HG02759 (cell line): ENCODE measurements around the gene RILPL1.
"Not testable (repeated sequence)": the region's sequence is repeated elsewhere in the genome, so short reads cannot be mapped to it uniquely, and the experiment has no call there.

ENCODE experiments used
- ATAC-seq: cut with Tn5 transposase; IDR thresholded peaks from one replicate; pipeline ENCODE4 v1.9.1; 2021; ENCODE audit warnings: mild to moderate bottlenecking, moderate library complexity; ENCODE audit not compliant: unreplicated experiment

The RILPL1 gene

GRCh38 chr12:123531091-123531490, 2.4 kb downstream of the RILPL1 start:
- no peak for ATAC-seq

- ATAC-seq = no peak
Observed at GRCh38 chr12:123530668-123531067, 2.9 kb downstream of the RILPL1 start.

GRCh38 chr12:123529686-123530085, 3.8 kb downstream of the RILPL1 start:
- no peak for ATAC-seq

DNA sequence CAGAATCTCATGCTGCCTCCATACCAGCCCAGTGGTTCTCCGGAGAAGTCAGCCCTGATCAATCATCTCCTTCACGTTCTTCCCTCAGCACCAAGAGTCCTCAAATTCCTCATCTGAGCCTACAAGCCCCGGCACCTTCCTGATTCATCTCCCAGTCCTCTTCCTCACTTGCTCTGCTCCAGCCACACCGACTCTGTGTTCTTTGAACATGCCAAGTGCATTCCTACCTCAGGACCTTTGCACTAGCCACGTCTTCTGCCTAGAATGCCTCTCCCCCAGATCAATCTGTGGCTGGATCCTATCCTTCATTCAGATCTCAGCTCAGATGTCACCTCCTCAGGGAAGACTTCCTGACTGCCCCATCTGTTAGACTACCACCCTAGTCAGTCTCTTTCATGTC, 4.7 kb downstream of the RILPL1 start:
- no peak for ATAC-seq

GRCh38 chr12:123526542-123527080, 6.9 kb downstream of the RILPL1 start:
- ATAC-seq = no peak

GRCh38 chr12:123524378-123524777, 9.1 kb downstream of the RILPL1 start:
- ATAC-seq = no peak

GRCh38 chr12:123523518-123523917, 10.0 kb downstream of the RILPL1 start:
- no peak for ATAC-seq

DNA sequence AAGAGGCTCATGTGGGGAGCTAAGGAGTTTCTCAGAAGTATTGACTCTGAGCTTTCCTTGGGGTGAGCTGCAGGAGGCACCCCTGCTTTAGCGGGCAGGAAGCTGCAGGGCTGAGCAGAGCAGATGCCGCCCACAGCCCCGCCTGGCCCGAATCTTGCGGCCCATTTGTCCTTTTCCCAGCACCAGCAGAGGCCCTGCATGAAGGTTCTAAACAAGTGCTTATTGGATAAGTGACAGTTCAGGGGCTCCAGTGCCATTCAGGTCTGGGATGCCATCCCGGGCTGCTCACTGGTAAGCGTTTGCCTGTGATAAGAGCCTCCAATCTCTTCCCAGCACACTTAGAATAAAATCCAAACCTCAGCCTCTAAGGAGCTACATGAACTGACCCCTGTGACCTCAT, 11.4 kb downstream of the RILPL1 start:
- ATAC-seq = no peak

- no peak for ATAC-seq
Observed at GRCh38 chr12:123520567-123521474, 12.7 kb downstream of the RILPL1 start.

DNA sequence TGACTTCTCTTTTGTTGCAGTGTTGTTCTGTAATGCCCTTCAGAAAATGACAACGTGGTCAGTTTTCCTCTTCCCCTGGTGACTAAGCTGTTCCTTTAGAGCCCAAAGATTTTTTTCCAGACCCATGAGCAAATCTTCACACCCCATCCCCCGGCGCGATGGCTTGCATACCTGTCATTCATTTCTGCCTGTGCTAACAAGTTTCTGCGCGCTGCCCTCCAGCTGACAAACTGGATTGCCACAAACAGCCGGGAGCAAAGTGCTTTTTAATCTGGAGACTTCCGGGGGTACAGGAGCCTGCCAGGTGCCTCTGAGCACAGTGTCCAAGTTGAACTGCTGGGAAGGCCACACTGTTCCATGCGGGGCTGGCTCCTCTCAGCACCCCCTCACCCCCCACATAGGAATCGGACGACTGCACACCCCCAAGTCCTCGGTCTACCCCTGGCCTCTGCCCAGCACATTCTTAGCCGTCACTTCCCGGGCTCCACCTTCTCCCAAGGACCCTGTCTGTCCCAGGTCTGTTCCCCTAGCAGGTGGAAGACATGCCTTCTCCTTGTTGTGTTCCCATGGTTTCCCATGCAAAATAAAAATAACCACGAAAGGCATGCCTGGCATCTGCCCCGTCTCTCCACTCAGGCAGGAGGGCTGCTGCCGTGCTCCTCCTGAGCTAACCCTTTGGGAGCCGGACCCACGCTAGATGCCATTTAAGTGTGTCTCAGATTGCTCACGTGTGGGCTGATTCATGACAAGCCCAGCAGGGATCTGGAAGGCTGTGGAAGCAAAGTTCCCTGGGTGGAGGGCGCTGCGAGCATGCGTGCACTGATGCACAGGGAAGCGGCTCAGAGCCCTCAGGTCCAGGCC, 14.1 kb downstream of the RILPL1 start:
- ATAC-seq = no peak

- ATAC-seq = no peak
Observed at GRCh38 chr12:123516216-123516780, 17.2 kb downstream of the RILPL1 start.

GRCh38 chr12:123514582-123515221, 18.8 kb downstream of the RILPL1 start:
- ATAC-seq = not testable (repeated sequence)

DNA sequence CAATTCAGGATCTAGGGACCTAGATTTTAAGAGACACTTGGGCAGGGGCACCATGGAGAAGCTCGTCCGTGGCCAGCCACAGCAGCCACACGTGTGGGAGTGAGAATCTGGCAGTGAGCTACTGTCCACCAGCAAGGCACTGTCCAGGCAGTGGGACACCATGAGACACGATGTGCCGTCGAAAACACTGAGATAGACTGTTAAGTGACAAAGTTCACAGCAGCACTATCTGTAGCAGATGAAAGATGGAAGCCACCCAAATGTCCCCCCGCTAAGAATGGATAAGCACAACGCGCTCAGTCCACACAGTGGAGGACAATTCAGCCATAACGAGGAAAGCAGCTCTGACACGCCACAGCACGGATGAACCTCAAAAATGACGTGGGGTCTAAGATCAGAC, 19.7 kb downstream of the RILPL1 start:
- no peak for ATAC-seq

DNA sequence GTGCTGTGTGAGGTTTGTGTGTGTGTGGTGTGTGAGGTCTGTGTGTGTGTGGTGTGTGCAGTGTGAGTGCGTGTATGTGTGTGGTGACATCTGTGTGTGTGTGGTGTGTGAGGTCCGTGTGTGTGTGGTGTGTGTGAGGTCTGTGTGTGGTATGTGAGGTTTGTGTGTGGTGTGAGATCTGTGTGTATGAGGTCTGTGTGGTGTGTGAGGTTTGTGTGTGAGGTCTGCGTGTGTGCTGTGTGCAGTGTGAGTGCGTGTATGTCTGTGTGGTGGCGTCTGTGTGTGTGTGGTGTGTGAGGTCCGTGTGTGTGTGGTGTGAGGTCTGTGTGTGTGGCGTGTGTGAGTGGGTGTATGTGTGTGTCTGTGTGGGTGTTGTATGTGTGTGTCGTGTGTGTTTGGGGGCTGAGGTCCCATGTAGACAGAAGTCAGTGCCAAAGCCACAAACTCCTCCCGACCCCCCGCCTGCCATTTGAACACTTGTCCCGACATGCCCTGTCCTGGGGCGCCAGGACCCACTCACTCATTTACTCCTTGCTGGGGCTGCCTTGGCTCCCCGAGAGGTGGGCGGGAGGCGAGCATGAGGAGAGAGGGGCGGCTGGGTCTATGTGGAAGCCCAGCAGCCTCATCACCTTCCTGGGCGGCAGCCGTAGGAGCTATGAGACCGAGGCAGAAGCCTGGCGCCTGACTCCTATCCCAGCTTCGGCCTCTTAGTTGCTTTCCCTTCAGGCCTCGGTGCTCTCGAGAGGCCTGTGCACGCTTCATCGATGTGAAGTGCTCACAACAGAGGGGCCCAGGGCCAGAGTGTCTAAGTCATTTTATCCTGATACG, 20.5 kb downstream of the RILPL1 start:
- no peak for ATAC-seq

DNA sequence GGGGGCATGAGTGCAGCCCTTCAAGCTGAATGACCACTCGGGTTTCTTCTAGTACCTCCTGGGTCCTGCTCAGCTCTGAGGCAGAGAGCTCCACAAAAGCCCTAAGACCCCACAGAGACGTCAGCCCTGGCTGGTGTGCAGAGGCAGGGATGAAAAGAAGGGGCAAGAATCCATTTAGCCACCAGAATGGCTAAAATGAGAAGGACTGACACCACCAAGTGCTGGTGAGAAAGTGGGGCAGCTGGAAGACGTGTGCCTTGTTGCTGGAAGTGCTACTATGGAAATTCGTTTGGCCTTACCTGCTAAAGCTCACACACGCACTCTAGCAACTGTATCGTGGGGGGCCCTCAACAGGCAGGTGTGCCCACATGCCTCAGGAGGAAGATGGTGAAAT, 26.7 kb downstream of the RILPL1 start:
- no peak for ATAC-seq

GRCh38 chr12:123506059-123506842, 27.3 kb downstream of the RILPL1 start:
- no peak for ATAC-seq

GRCh38 chr12:123502163-123502704, 31.3 kb downstream of the RILPL1 start:
- no peak for ATAC-seq

DNA sequence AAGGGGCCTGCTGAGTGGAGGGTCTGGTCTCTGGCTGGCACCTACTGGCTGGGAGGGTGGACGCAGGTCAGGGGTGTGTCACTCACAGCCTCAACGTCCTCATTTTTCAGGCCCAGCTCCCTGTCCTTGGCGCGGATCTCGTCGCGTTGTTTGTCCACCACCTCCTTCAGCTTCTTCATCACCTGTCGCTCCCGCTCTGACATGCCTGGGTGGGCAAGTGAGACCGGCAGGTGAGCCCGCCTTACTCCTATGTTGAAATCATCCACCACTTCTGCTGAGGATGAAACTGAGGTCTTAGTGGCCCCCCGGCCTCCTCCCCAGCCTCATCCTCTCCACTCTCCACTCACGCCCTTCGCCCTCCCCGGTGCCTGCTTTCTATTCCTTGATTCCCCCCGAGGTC, 34.2 kb downstream of the RILPL1 start:
- no peak for ATAC-seq
